Stomach (tissue), 9 donors: ENCODE data around the gene SURF6. TPM values are rescaled to one million over a fixed set of nuclear protein-coding genes. Genes with fewer than 3 reads are reported as not detected.
"Not testable (repeated sequence)": the region's sequence is repeated elsewhere in the genome, so short reads cannot be mapped to it uniquely, and the experiment has no call there.

Experiments used
- DNase-seq, 2 donors: peaks; one replicate each; pipeline versions ENCODE4 v3.0.0 to v3.0.0-alpha.2; 2013 to 2019
- H3K27ac ChIP-seq, 5 donors: fragments of 200-600 bp in 4 of 5; sonication (generic) in 4 of 5; one replicate each; pipeline ENCODE4 v1.5.1; 2013 to 2019; ENCODE audit warnings: mild to moderate bottlenecking in 1 of 5, moderate library complexity in 1 of 5
- H3K27me3 ChIP-seq, 3 donors: fragments of 200-600 bp; sonication (generic); one replicate each; pipeline ENCODE4 v1.5.1; 2017 to 2019; ENCODE audit warnings: mixed run types in 1 of 3
- H3K36me3 ChIP-seq, 4 donors: fragments of 200-600 bp; sonication (generic); 1 replicate in 3 of 4; 2 replicates in 1 of 4; pipeline ENCODE4 v1.5.1; 2016 to 2019
- H3K4me1 ChIP-seq, 4 donors: fragments of 200-600 bp; sonication (generic); one replicate each; pipeline ENCODE4 v1.5.1; 2016 to 2019
- H3K4me3 ChIP-seq, 4 donors: fragments of 200-600 bp; sonication (generic) in 3 of 4; one replicate each; pipeline ENCODE4 v1.5.1; 2016 to 2019; ENCODE audit warnings: mild to moderate bottlenecking in 1 of 4
- H3K9me3 ChIP-seq, 4 donors: fragments of 200-600 bp; sonication (generic); one replicate each; pipeline ENCODE4 v1.5.1; 2016 to 2019
- EP300 ChIP-seq: sonication (generic); formaldehyde crosslinking; IDR thresholded peaks from one replicate; pipeline ENCODE4 v1.6.1; 2017; ENCODE audit warnings: antibody characterized with exemption
- POLR2A ChIP-seq, 4 donors: fragments of 450-650 bp; IDR thresholded peaks; one replicate each; pipeline ENCODE4 v1.6.1; 2016; ENCODE audit warnings: antibody characterized with exemption in 4 of 4, control low read depth in 2 of 4, mild to moderate bottlenecking in 1 of 4, moderate library complexity in 1 of 4
- POLR2AphosphoS5 ChIP-seq, 3 donors: sonication (generic); formaldehyde crosslinking; IDR thresholded peaks; one replicate each; pipeline ENCODE4 v1.6.1; 2016; ENCODE audit warnings: antibody characterized with exemption in 3 of 3
- WGBS, 5 donors: extraction: QIAGEN DNeasy Blood & Tissue Kit in 3 of 5; methylation state at CpG; one replicate each; pipeline versions ENCODE4 v1.1.5 to v1.1.7; 2013 to 2018; 5-methylcytosine and 5-hydroxymethylcytosine counted together
- intact Hi-C: fragments of 100-400 bp; cut with DNase I; formaldehyde crosslinking; loops from one replicate; pipeline ENCODE4 v1.15.1; 2023; ENCODE audit warnings: low total_unique reads
- polyA plus RNA-seq, 3 donors: library from polyadenylated mRNA; stranded (reverse); fragments of 200-250 nt; gene quantifications; one replicate each; pipeline ENCODE4 v1.2.3, GENCODE V29; 2013
- total RNA-seq, 5 donors: library from RNA; depleted of rRNA; stranded (reverse); fragments of >200 nt; gene quantifications; one replicate each; pipeline versions ENCODE4 v1.1.0 to v1.2.3, GENCODE V29; 2014 to 2016
- TF ChIP-seq, protein P1 (sequence below), 7 experiments: fragments of 450-650 bp in 4 of 7; fragments of 200-600 bp in 3 of 7; sonication (generic) in 3 of 7; IDR thresholded peaks; one replicate each; pipeline ENCODE4 v1.5.1; 2016 to 2019; ENCODE audit warnings: antibody characterized with exemption in 7 of 7, control low read depth in 2 of 7, mild to moderate bottlenecking in 1 of 7
- donor health status: healthy with polysubstance abuse.
- donor health status: Bipolar disorder and iron deficiency.
- donor health status: healthy.

SURF6 gene
- total and polyA plus RNA-seq, 8 donors, result 2.9 to 138 (median 14.1) TPM

- no peak for DNase-seq
- Histone ChIP-seq H3K9me3 (no peaks in the 10 kb centered on the region), H3K4me1 (peaks cover 22 to 44% (median 39%) of the 10 kb centered on the region in 4 donors), H3K27me3 (no peaks in the 10 kb centered on the region), H3K27ac (peak overlapping the region in 1 of 5 donors; percentile 8), H3K4me3 (no peak overlapping the region), H3K36me3 (peaks cover 7 to 9% (median 8%) of the 10 kb centered on the region in 4 donors)
- intact Hi-C loops, result no loop called here
- 54 to 74% (median 61%) methylated on average over 6 of the region's 6 CpGs for WGBS, 5 donors
- no peak for TF ChIP-seq EP300
- no peak for TF ChIP-seq POLR2AphosphoS5 (IDR thresholded peaks at IDR 0.05)
- TF ChIP-seq, protein P1, sequence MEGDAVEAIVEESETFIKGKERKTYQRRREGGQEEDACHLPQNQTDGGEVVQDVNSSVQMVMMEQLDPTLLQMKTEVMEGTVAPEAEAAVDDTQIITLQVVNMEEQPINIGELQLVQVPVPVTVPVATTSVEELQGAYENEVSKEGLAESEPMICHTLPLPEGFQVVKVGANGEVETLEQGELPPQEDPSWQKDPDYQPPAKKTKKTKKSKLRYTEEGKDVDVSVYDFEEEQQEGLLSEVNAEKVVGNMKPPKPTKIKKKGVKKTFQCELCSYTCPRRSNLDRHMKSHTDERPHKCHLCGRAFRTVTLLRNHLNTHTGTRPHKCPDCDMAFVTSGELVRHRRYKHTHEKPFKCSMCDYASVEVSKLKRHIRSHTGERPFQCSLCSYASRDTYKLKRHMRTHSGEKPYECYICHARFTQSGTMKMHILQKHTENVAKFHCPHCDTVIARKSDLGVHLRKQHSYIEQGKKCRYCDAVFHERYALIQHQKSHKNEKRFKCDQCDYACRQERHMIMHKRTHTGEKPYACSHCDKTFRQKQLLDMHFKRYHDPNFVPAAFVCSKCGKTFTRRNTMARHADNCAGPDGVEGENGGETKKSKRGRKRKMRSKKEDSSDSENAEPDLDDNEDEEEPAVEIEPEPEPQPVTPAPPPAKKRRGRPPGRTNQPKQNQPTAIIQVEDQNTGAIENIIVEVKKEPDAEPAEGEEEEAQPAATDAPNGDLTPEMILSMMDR (IDR thresholded peaks at IDR 0.05), result no peak
- TF ChIP-seq POLR2A (IDR thresholded peaks at IDR 0.05), result no peak
These were observed 41.8 kb upstream of the SURF6 start for GRCh38 chr9:133377721-133378216.

DNA sequence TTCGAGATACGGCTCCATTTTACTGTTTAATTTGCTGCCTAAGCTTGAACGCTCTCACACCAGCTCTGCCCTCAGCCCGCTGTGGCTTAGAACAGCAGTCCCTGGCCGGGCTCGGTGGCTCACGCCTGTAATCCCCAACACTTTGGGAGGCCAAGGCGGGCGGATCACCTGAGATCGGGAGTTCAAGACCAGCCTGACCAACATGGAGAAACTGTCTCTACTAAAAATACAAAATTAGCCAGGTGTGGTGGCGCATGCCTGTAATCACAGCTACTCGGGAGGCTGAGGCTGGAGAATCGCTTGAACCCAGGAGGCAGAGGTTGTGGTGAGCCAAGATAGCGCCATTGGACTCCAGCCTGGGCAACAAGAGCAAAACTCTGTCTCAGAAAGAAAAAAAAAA is 41.3 kb upstream of the SURF6 start:
- H3K27me3 ChIP-seq, H3K4me3 ChIP-seq, H3K9me3 ChIP-seq, DNase-seq, intact Hi-C loops, H3K27ac ChIP-seq: not testable (repeated sequence)
- WGBS, 5 donors, result 87 to 91% (median 89%) methylated on average over 14 of the region's 14 CpGs
- Histone ChIP-seq H3K36me3 (peaks cover 11 to 13% (median 13%) of the 10 kb centered on the region in 4 donors), H3K4me1 (peaks cover 27 to 48% (median 44%) of the 10 kb centered on the region in 4 donors)

DNA sequence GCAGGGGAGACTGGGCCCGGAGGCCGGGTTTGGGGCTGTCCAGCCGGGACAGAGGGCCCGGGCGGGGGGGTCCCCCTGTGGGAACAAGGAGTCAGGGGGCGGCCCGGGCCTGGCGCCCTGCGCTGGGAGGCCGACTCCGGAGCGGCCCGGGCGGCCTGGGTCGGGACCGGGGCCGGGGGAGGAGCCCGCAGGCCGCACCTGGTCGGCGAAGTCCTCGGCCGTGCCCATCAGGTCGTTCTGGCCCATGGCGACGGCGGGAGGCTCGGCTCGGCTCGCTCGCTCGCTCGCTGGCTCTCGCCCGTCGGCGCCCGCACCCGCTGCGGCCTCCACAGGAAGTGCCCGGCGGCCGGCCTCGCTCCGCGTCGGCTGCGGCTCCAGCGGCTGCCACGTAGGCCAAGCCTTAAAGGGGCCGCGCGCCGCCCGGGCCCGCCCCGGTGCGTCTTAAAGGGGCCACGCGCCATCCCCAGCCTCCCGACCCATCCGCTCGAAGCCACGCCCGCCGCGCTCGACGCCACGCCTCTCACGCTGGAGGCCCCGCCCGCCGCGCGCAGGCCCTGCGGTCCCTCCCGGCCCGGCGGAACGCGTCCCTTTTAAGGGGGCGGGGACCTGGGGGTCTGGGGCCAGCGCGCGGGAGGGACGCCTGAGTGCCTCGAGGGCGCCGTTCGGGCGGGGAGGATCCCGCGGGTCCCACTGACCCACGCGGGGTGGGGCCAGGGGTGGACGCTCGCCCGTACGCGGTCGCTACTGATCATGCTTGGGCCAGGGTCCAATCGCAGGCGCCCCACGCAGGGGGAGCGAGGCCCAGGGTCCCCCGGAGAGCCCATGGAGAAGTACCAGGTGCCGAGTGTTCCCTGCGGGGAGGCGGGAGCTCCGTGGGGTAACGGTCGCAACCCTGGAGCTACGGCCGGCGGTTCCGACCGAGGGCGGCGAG is 40.0 kb upstream of the SURF6 start, which contains the start of the genes STKLD1 and SURF4:
Gene STKLD1, plus strand, starts transcription at position 643 of the 931 bp plus-strand sequence. Its CDS starts 108 bp downstream, at position 751.
Gene SURF4, minus strand, starts transcription at position 337 of the 931 bp plus-strand sequence. Its CDS starts 91 bp downstream, at position 246.
- DNase-seq, result peak; percentile 98 to 99
- Histone ChIP-seq H3K27me3 (no peaks in the 10 kb centered on the region), H3K4me1 (peaks cover 40 to 61% (median 57%) of the 10 kb centered on the region in 4 donors), H3K27ac (peak within 1 kb of the TSS; percentile 96 to 99 (median 98)), H3K9me3 (no peaks in the 10 kb centered on the region), H3K36me3 (peaks cover 11 to 17% (median 15%) of the 10 kb centered on the region in 4 donors), H3K4me3 (peak within 1 kb of the TSS; percentile 70 to 89 (median 84))
- TF ChIP-seq POLR2A (IDR thresholded peaks at IDR 0.05) (no peak), POLR2AphosphoS5 (IDR thresholded peaks at IDR 0.05) (peak; percentile 61 to 91 (median 88))
- TF ChIP-seq, protein P1 (IDR thresholded peaks at IDR 0.05), result no peak
- 0 to 1% (median 1%) methylated on average over 63 to 120 of the region's 120 CpGs; no CpG with 5 or more reads in 1 of the 5 donors for WGBS, 5 donors
- intact Hi-C loops, result no loop called here

DNA sequence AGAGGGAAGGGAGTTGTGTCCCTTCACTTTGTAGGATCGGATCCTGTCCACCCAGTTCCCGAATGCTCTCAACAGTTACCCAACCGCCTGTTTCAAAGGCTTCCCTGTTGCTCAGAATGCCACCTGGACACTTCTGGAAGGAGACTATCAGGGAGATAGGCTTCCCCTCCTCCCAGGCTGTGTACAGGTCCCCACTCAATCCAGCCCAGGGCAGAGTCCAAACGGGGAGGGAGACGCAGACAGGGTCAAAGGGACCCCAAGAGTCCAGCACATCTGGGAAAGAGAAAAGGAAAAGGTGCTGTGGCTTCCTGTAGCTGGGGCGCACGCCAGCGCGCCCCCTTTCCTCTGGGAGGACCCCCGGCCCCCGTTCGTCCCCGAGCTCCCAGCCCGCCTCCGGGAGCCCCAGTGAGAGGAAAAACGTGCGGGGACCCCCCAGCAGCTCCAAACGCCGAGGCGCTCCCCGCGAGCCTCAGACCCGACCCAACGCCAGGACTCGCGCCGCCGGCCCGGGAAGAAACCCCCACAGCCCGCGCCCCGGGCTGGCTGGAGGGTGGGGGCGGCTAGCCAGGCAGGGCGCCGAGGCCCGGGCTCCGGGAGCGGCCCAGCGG is 39.2 kb upstream of the SURF6 start:
- Histone ChIP-seq H3K27ac (peak overlapping the region; percentile 96 to 99 (median 98)), H3K36me3 (peaks cover 16 to 24% (median 20%) of the 10 kb centered on the region in 4 donors), H3K9me3 (no peaks in the 10 kb centered on the region), H3K27me3 (no peaks in the 10 kb centered on the region), H3K4me3 (peak overlapping the region; percentile 70 to 89 (median 84)), H3K4me1 (peaks cover 46 to 69% (median 65%) of the 10 kb centered on the region in 4 donors)
- WGBS, 5 donors, result 0 to 3% (median 1%) methylated on average over 16 to 39 of the region's 39 CpGs
- DNase-seq, result peak; percentile 32 to 71
- TF ChIP-seq, protein P1 (IDR thresholded peaks at IDR 0.05), result no peak
- no peak for TF ChIP-seq POLR2A (IDR thresholded peaks at IDR 0.05)
- no peak for TF ChIP-seq EP300
- no peak for TF ChIP-seq POLR2AphosphoS5 (IDR thresholded peaks at IDR 0.05)
- intact Hi-C loops, result no loop called here
